ENCODE data around the gene LAMC3.

LAMC3 gene

DNA sequence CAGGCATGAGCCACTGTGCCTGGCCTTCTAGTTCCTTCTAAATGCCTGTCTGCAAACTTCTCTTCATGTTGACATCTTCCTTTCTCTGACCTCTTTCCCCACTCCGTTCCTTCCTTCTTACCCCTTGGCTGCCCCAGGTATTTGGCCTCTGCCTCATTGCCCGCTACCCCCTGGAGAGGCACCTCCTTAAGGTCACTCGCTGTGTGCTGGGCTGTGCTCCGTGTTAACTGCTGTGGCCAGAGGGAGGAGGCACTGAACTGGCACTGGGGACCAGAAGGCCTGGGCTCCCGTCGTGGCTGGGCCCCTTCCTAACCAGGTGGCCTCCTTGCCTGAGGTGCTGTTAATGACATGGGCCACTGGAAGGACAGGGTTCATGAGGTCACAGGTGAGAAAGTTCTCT is 39.4 kb downstream of the LAMC3 start:
- TF ChIP-seq, protein P1, sequence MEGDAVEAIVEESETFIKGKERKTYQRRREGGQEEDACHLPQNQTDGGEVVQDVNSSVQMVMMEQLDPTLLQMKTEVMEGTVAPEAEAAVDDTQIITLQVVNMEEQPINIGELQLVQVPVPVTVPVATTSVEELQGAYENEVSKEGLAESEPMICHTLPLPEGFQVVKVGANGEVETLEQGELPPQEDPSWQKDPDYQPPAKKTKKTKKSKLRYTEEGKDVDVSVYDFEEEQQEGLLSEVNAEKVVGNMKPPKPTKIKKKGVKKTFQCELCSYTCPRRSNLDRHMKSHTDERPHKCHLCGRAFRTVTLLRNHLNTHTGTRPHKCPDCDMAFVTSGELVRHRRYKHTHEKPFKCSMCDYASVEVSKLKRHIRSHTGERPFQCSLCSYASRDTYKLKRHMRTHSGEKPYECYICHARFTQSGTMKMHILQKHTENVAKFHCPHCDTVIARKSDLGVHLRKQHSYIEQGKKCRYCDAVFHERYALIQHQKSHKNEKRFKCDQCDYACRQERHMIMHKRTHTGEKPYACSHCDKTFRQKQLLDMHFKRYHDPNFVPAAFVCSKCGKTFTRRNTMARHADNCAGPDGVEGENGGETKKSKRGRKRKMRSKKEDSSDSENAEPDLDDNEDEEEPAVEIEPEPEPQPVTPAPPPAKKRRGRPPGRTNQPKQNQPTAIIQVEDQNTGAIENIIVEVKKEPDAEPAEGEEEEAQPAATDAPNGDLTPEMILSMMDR (IDR thresholded peaks at IDR 0.05) = no peak

DNA sequence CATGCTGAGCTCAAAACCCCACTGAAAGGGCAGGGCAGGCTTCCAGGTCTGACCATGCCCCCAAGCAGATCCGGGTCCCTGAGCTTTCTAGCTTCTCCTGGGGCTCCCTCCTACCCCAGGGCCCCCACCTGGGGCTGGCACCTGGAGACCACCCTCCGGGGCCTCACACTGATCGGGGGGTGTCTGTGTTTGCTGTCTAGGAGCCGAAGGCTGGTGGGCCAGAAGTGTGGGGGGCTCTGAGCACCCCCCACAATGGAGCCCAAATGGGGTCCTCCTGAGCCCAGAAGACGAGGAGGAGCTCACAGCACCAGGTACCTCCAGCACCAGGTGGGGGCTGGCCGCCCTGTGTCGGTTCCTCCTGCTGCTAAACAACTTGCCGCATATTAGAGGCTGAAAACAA is 39.8 kb downstream of the LAMC3 start:
- TF ChIP-seq, protein P1 (IDR thresholded peaks at IDR 0.05) = no peak

DNA sequence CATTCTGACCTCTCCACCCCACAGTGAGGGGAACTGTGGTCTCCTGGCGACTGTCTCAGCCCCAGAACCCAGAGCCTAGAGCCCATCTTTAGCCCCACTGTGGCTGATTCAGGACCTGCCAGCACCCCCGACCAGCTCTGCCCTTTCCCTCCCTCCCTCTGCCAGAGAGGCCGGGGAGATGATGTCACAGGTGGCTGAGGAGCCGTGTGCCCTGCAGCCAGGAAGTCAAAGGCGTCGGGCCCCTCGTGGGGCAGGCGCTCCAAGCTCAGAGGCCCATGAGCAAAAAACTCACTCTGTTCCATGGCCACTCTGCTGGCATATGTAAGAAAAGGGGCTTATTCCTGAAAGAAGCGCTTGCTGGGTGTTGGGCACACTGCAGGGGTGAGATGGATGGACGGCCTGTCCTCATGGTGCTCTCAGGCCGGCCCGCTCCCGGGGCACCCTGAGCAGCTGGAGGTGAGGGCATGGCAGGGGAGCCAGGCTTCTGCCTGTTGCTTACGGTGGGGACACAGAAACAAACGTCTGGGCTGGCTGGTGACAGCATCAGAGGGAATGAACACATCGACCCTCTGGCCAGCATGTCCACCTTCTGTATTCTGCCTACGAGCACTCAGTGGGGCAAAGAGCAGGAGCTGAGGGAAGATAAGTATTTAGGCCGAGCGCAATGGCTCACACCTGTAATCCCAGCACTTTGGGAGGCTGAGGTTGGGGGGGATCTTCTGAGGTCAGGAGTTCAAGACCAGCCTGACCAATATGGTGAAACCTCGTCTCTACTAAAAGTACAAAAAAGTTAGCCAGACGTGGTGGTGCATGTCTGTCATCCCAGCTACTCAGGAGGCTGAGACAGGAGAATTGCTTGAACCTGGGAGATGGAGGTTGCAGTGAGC is 41.1 kb downstream of the LAMC3 start:
- TF ChIP-seq, protein P1 (IDR thresholded peaks at IDR 0.05) = no peak

DNA sequence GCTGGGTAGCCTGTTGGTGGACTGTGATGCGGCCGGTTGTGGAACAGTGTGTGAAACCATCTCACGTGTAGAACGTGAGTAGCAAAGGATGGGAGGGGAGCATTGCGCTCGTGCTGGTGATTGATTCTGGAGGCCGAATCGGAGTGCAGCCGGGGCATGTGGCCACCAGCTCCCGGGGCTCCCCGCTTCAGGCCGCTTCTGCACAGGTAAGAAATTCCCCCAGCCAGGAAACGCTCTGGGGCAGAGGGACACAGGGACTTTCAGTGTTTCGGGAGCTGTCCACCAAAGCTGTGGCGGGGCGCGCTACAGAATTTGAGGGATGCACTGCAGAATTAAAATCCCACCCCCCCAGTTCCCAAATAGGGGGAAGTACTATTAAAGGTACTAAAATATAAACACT is 41.9 kb downstream of the LAMC3 start:
- TF ChIP-seq, protein P1 (IDR thresholded peaks at IDR 0.05) = no peak

DNA sequence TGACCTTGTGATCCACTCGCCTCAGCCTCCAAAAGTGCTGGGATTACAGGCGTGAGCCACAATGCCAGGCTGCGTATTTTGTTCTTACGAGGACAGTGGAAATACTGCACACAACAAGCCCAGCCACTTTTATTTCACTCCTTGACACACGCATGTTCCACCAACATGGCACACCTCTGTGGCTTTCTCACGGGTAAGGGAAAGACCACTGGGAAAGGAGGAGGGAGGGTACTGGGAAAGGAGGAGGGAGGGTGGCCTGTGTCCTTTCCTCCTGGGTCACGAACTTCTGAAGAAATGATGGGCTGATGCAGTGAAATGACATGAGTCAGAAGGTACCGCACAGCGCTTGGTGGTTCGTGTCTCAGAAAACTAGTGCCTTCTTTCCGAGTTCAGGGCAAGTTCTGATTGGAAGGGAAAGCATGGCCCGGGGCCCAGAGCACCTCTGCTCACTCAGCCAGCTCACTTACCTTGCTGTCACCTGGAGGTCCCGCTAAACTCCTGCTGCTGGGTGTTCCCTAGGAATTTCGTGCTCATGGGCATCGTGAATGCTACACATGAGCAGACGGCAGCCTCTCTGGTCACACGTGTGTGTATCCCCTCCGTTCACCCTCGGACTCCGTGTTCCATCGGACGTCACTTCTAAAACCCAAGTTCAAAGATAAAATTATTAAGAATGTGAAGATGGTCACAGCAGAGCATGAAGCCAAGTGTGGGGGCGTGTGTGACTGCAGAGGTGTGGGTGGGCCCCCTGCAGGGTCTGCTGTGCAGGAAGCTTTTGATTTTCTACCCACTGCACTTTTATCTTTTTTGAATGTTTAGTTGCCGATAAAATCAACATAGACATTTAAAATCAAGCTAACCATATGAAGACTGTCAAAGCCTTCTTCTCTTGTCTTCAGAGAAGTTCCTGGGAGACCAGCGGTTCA is 42.9 kb downstream of the LAMC3 start:
- TF ChIP-seq, protein P1 (IDR thresholded peaks at IDR 0.05) = no peak

DNA sequence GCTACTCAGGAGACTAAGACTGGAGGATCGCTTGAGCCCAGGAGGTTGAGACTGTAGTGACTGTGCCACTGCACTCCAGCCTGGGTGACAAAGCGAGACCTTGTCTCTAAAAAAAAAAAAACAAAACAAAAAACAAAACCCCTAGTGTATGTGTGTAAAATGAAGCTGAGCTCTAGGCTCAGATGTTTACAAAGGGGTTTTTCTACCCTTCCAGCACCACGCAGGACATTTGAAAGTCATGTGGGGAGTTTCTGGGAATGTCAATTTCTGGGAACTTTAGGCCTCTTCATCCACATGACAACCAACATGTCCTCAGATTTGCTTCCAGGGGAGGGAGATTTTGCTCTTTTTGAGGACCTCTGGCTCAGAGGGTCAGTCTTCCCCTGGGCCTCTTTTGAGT is 44.9 kb downstream of the LAMC3 start:
- TF ChIP-seq, protein P1 (IDR thresholded peaks at IDR 0.05) = no peak

DNA sequence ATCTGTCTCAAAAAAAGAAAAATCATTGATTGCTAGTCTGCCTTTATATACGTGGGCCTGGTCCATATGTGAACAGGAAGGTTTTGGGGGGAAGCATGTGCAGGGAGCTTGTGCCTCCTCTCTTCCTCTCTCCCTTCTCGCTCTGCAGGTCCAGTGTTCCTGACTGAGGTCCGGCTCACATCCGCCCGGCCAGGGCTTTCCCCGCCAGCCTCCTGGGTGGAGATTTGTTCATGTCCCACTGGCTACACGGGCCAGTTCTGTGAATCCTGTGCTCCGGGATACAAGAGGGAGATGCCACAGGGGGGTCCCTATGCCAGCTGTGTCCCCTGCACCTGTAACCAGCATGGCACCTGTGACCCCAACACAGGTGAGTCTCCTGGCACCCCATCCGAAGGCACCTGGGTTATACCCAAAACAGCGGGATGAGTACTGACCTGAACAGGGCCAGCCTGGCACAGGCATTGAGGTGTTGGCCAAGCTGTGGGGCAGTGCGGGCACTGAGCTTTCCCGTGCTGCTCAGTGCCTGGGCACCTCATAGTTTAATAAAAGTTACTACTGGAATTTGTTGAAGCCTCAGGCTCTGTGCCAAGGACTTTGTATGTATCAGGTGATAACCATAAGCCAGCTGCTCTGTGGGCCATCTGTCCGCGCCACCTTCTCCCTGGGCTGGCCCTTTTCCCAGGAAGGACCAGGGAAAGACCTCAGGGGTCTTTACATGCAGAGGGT is 48.0 kb downstream of the LAMC3 start:
- TF ChIP-seq, protein P1 (IDR thresholded peaks at IDR 0.05) = no peak
